CD4-positive, alpha-beta T cell treated with Interferon gamma for 1 hour (primary cell): Measurements from ENCODE around the gene SLC35A1.
"Not testable (repeated sequence)": the region's sequence is repeated elsewhere in the genome, so short reads cannot be mapped to it uniquely, and the experiment has no call there.

ENCODE experiments used
- DNase-seq: peaks from one replicate; pipeline ENCODE4 v3.0.0-alpha.2; 2020

Gene SLC35A1, protein sequence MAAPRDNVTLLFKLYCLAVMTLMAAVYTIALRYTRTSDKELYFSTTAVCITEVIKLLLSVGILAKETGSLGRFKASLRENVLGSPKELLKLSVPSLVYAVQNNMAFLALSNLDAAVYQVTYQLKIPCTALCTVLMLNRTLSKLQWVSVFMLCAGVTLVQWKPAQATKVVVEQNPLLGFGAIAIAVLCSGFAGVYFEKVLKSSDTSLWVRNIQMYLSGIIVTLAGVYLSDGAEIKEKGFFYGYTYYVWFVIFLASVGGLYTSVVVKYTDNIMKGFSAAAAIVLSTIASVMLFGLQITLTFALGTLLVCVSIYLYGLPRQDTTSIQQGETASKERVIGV

DNA sequence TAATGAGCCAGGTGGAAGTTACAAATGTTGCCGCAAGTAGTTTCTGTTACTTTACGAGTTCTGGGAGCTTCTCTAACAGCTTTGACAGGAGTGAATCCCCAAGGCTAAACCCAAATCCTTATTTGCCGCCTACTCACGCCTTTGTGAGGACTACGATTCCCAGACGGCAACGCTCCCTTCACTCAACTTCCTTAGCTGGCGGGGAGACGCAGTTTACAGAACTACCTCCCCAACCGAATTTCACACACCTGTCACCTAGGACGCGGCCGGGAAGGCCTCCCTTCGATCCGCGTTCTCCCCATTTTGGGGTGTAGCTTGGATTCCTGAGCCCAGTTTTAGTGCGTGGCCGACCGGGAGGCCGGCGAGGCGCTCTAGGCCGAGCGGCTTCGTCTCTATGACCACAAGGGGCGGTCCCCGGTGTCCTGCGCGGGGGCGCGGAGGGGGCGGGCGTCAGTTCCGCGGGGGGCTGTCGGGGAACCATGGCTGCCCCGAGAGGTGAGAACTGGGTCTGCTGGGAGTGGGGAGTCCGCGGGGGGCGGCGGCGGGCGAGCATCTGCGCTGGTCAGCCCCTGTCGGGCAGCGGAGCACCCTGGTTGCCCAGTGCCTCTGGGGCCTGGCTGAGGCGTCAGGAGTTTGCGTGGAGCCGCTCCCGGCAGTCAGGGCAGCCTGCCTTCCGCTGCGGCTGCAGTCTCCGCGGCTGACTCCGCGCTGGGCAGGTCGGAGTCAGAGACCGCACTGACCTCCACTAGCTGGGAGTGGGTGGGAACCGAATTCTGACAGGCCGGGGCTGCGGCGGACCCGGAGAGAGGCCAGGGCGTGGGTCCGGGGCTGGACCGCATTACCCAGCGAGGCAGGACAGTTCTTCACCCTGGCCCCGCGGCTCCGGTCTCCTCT, at the start of gene SLC35A1:
SLC35A1 (plus strand) TSS at position 450 of the 894 bp plus-strand sequence; CDS start at position 480, 30 bp downstream.
- peak; percentile 81 for DNase-seq

DNA sequence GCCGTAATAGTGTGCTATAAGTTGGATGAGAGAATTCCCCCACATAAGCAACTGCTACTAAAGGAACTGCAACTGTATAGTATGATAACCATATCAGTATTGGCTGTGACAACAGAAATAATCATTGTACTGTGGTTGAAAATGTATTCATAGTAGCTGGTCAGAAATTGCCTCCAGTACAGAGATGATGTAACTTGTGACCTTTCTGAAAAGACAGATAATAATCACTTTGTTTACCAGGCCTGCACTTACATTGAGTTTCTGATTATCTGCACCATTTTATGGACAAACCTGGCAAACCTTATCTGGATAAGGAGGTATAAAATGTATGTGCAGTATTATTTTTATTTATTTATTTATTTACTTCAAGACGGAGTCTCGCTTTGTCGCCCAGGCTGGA, 46.0 kb upstream of the SLC35A1 start:
- DNase-seq = no peak

DNA sequence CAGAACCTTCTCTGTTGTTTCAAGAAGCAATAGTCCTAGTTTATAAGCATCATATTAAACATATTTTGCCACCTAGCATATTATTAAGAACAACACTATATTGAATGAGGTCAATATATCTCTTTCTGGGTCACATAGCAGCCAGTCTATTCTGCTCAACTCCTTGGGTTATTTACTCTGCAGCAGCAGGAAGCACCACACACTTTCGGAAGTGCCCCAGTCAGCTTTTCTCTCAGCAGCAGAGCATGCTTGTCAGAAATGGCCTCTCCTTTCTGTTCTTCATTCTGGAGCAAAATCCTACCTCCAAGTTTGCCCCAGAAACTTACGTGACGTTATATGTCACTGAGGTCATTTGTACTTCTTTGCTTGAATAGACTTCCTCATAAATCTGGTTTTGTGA, 42.3 kb upstream of the SLC35A1 start:
- no peak for DNase-seq

DNA sequence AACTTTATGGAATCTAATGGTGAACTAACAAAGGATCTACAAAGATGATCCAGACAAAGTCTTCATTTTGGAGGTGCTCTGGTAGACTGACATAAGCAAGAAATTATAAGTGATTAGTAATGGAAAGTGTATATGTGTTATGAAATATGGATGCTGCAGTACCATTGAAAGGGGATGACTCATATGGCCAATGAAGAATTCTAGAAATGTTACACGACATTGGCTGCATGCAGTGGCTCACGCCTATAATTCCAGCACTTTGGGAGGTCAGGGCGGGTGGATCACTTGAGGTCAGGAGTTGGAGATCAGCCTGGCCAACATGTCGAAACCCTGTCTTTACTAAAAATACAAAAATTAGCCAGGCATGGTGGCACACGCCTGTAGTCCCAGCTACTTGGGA, 41.5 kb upstream of the SLC35A1 start:
- DNase-seq = no peak

DNA sequence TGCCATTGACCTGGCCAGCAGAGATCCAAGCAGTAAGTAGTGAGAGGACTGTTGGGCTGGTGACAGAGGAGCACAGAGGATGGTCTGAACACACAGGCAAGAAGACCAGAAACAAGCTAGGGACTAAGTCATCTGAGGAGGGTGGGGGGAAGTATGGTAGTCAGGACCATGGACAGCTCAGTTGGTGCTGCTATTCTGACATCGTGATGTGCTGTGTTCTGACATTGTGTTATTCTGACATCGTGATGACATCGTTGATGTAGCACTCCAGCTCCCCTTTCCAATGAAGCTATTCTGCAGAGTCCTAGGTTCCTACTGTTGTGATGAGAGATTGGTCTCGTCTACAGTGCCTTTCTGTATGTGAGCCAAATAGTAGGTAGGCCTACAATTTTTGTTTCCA, 36.3 kb upstream of the SLC35A1 start:
- peak; percentile 2 for DNase-seq

DNA sequence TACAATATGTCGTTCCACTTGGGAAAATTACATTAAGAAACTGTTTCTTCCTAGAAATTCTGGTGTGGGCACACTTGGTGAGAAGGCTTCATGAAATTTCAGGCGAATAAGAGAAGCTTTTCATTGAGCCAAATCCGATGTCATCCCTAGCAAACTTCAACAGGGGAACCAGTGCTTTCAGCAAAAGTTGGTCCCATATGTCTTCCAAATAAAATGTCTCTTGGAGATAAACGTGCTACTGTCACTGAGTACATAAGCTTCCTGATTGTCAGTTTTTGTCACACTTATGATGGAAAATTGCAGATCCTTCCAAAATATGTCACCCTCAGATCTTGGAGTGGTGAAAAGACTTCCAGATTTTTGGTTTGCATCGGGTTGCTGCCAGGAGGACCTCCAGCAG, 31.1 kb upstream of the SLC35A1 start:
- DNase-seq = no peak

DNA sequence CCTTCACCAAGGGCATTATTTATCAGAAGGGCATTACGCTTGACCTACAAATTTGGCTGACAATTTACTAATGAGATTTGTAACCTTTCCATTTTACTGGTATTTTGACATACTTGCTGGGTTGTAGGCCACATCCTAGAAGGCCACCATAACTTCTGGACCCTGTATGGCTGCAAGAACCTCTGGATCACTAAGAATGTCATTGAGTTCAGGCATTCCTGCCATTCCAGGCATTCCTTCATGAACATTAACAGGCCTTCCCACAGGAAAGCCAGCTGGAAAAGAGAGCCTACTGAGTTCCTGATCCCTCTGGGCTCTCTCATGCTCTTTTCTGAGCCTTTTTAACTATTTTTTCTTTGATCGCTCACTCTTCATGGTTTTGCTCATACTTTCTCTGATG, 28.4 kb upstream of the SLC35A1 start:
- no peak for DNase-seq

DNA sequence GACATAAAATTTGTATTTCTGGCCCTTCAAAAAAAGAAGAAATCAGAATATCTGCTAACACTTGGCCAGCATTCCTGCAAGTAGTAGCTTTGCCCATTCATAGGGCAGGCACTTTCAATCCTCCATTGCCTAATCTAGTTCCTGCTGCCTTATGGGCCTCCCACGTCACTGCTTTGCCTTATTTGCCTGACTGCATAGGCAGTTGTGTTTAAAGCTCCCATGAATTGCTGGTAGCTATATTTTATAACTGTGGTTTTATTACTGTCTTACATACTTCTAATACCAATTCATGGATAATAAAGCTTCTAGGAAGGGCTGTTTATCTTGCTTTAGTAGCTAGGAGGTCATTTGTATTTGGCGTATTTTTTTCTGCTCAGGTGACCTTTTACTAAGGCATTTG, 7.7 kb upstream of the SLC35A1 start:
- no peak for DNase-seq

DNA sequence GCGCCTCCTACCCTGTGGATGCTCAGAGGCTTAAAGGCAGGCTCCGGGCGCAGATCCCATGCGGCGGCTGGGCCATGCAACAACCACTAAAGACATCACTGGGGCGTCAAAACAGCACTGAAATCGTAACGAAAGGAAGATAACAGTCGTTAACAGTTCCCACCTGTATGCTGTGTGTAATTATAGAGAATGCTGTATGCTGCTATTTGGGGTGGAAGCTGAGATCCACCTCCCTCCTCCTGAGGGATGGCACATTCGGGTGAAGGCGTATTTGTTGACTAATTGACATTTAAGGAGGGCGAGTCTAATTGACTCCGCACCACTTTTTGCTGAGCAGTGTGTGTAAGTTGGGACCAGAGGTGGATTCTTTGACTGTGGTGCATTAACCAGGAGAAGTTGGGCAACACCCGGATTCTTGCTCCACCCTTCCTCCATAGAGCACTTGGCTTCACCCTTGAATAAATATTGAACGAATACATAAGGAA, 687 bp downstream of the SLC35A1 start:
- peak; percentile 48 for DNase-seq

DNA sequence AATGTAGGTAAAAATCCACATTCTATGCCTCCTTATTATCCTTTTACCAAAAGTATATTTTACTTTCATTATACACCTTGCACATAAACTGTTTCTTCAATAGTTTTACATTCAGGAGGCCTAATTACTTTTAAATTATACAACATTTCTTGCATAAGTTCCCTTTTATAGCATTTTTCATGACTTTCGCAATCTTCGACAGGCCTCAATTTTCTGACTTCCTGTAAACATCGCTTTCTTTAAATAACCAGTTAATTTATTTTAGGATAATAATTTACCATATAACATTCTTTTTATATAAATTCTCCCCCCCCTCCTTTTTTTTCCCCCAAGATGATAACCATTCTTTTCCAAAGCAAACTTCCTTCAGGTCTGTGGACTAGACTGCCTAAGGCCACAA, 9.2 kb downstream of the SLC35A1 start:
- DNase-seq = no peak

DNA sequence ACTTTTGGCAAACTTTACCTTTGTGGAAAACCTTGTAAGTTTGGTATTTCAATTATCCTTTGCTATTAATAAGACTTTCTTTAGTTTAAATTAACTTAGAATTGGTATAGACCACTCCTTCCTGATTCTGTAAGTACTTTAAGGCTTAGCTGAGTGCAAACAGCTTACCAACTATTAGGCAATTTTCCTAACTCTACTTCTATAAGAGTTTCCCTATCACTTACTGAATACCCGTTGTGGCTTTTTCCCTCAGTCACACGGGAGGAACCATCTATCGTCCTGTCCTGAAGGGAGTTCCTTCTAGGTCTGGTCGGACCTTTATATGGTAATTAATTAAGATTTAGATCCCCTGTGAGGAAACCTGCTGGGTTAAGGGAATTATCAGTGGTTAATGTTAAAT, 9.6 kb downstream of the SLC35A1 start:
- no peak for DNase-seq

DNA sequence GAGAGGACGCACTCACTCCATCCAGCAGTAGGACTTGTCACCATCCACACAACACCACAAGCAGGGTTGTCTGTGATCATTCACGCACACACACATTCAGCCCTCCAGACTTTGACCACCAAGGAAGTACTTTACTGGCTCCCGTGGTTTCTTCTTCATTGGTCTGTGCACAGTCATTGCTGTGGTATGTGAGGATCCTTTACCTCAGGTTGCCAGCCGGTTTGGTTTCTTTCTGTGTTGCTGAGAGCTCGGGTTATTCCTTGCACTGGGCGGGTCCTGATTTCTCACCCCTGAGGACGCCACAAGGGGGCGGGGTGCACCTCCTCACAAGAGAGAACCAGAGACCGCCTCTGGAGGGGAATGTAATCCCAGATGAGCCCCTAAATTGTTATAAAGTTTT, 11.2 kb downstream of the SLC35A1 start:
- DNase-seq = no peak

DNA sequence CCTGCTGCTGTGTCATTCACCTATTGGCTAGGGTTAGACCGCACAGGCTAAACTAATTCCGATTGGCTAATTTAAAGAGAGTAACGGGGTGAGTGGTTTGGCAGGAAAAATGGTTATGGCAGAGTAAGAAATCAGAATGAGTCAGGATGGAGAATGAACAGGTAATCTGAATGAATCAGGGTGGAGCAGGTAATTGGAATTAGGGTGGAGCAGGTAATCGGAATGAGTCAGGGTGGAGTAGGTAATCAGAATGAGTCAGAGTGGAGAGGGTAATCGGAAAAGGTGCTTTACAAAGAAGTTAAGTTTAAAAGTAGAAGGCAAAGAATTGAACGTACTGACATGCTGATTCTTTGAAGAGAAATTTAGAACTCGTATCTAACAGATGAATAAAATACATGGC, 11.7 kb downstream of the SLC35A1 start:
- no peak for DNase-seq

DNA sequence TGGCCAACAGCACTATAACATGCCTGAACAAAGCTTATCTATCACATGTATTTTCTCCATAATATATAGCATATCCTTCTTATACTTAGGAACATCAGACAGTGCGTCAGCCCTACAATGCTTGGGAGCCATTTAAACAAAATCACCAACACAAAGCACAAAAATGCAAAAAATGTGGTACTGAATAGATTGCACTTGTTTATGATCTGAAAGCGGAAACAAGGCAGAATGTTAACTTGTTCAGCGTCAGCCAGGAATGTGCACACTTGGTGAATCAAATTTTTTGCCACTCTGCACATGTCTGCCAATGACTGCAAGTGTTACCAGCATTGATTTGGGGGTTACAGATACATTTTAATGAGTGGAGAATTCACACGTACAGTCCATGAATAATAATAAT, 14.8 kb downstream of the SLC35A1 start:
- no peak for DNase-seq

DNA sequence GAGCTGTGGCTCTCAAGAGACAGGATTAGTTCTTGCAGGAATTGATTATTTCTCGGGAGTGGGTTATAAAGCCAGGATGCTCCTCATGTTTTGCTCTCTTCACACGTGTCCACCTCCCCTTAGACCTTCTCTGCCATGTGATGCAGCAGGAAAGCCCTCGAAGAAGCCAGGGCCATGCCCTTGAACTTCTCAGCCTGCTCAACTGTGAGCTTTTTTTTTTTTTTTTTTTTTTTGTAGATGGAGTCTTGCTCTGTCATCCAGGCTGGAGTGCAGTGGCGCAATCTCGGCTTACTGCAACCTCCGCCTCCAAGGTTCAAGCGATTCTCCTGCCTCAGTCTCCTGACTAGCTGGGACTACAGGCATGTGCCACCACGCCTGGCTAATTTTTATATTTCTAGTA, 16.6 kb downstream of the SLC35A1 start:
- not testable (repeated sequence) for DNase-seq

DNA sequence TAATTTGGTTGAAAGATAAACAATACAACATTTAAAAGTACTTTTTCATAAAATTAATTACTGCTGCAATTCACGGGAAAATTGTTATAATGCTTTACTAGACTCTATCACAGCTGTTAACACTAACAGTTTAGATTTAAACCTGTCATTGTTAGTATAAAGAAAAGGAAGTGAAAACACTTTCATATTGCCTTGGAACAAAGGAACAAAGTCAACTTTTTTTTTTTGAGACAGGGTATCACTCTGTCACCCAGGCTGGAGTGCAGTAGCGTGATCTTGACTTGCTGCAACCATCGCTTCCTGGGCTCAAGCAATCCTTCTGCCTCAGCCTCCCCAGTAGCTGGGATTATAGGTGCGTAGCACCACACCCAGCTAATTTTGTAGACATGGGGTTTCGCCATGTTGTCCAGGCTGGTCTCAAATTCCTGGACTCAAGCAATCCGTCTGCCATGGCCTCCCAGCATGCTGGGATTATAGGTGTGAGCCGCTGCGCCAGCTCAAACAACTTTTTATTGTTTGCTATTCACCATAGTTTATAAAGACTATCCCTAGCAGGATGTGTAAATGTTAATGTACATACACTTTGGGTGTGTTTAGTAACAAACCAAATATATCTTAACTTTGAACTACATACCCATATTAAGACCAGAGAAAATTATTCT, 22.1 kb downstream of the SLC35A1 start:
- no peak for DNase-seq

DNA sequence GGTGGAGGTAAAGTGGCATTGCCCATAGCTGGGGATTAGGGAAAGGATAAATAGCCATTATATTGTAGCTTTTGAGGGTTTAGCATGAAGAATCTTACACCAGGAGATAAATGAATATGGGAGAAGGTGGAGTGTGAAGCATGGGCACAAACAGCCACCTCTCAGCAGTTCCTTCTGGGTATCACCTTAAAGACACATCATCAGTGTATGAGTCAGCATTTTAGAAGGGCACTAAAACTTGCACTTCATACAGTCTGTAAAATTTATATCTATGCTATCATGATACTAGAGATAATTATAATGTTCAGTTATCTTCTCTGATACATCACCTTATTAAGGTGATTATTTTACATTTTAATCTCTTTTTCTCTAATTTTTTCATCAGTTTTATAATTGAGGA, 25.3 kb downstream of the SLC35A1 start:
- no peak for DNase-seq

DNA sequence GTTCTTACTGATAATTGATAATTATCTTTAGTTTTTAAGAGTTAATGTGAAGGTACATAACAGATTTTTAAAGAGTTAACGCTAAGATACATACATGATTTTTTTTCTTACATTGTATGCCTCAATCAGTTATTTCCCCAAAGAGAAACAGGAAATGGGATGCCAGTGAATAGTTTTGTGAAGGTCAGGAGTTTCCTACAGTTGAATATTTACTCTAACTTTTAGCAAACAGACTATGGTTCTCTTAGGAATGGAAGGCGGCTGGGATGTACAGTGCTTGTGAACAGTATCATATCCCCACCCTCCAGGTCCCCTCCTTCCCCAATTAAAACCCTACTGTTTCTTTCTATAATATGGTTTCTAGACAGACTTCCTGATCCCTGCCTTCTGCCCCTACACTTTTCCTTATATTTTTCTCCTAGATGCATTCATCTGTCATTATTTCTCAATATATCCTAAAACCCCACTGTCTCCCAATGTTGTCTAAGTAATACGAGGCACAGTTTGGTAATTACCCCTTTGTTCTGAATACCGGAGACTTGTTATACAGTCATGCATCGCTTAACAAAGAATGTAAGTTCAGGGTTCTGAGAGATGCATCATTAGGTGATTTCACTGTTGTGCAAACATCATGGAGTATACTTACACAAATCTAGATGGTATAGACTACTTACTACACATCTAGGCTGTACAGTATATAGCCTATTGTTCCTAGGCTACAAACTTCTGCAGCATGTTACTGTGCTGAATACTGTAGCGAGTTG, 29.2 kb downstream of the SLC35A1 start:
- DNase-seq = no peak

DNA sequence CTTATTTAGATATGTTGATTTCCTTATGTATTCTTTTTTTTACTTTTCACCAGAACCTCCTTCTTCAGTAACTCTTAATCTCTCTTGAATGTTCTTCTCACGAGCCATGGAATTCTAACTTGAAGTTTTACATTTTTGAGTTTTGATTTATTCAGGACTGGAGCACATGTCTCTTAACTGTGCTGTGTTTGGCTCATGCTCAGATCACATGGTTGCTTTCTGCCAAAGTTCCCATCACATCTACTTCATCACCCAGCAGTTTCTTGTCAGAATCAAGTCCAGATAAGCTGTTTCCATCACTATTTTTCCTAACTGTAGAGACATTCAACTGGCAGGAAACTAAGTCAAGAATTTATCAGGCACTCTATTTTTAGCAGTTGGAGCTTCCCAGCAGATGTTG, 31.7 kb downstream of the SLC35A1 start:
- no peak for DNase-seq

DNA sequence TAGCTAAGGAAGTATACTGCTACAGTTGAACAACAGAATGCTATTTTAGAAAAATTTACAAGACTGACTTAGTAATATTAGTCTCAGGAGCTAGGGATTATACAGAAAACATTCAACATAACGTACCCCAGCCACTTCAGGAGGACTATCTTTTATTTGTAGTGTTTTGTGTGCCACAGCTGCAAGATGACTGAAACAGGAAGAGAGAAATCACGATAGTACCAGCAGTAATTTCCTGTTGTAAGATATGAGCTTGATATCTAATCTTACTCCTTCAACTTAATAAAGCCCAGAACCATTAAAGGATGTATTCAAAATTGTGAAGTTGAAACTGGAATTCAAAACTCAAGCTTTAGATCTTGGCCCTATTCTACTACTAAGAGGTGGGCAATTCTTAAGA, 42.1 kb downstream of the SLC35A1 start:
- no peak for DNase-seq

DNA sequence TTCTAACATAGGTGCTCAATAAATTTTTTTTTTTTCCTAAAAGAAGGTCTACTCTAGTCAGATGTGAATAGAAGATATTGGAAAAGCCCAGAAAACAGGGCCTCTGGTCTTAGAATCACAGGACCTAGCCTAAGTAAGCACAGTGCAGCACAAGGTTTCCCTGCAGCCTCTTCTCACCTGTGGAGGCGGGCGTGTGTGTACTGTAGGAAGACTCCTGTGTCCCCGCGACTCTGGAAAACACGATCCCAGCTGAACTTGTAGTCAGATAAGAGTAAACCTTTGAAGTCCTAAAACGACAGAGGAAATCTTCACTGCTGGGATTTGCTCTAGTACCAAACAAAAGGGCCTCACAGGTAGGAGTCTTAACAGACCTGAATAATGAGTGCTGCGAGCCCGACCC, 45.7 kb downstream of the SLC35A1 start:
- DNase-seq = no peak

DNA sequence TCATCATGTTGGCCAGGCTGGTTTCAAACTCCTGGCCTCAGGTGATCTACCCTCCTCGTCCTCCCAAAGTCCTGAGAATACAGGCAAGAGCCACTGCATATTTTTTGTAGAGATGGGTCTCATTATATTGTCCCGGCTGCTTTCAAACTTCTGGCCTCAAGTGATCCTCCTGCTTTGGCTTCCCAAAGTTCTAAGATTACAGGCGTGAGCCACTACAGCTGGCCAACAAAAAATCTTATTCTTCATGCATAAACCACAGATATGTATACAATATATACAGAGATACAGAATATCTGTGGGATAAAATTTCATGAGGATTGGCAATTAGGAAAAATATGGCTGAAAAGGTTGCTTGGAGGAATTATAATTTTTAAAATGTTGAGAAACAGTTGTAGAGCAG, 49.9 kb downstream of the SLC35A1 start:
- no peak for DNase-seq

DNA sequence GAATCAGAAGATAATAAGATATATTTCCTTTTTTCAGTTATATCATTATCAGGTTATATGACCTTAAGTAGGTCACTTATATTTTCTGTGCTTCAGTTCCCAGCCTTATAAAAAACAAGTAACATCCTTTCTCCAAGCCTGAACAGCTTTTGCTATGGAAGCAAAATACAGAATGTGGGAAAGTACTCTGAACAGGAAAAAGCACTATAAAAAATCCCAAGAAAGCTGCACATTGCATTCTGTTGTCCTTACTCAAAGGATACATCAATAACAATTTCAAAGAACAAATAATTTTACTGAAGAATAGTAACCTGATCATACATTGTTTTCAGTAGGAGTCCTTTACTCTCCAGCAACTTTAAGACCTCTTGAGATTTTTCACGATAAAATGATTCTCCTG, 56.4 kb downstream of the SLC35A1 start:
- DNase-seq = no peak
